Brain microvascular endothelial cell (primary cell): Measurements from ENCODE around the gene NTM.
A peak's percentile ranks its signal among the peaks of the same experiment; 100 is the strongest.

Experiments used
- DNase-seq: peaks from one replicate; pipeline ENCODE4 v3.0.0-alpha.2; 2020
- H3K27ac ChIP-seq: fragments of 250-450 bp; sonication (Bioruptor Pico); 2 replicates; pipeline ENCODE4 v1.5.1; 2020; ENCODE audit warnings: mild to moderate bottlenecking, moderate library complexity
- H3K27me3 ChIP-seq: fragments of 250-450 bp; sonication (Bioruptor Pico); replicated peaks from 2 replicates; pipeline ENCODE4 v1.5.1; 2020; ENCODE audit warnings: mild to moderate bottlenecking
- H3K36me3 ChIP-seq: fragments of 250-450 bp; sonication (Bioruptor Pico); replicated peaks from 2 replicates; pipeline ENCODE4 v1.5.1; 2020; ENCODE audit warnings: mild to moderate bottlenecking
- H3K4me3 ChIP-seq: 2 replicates; pipeline ENCODE4 v1.5.1; 2011; ENCODE audit warnings: low read depth, mild to moderate bottlenecking, control low read depth, low read length, moderate library complexity
- in situ Hi-C: cut with HindIII; loops from 2 replicates; pipeline ENCODE4 v1.10.0; 2017; ENCODE audit warnings: low sequenced_read_pairs, low pct_ligation_motif_present
- TF ChIP-seq, protein P1 (sequence below): IDR thresholded peaks from 2 replicates; pipeline ENCODE4 v1.5.1; 2011; ENCODE audit warnings: low read depth, mild to moderate bottlenecking, moderate library complexity, low read length, control low read depth, inconsistent platforms; ENCODE audit errors: missing control alignments

The NTM gene

DNA sequence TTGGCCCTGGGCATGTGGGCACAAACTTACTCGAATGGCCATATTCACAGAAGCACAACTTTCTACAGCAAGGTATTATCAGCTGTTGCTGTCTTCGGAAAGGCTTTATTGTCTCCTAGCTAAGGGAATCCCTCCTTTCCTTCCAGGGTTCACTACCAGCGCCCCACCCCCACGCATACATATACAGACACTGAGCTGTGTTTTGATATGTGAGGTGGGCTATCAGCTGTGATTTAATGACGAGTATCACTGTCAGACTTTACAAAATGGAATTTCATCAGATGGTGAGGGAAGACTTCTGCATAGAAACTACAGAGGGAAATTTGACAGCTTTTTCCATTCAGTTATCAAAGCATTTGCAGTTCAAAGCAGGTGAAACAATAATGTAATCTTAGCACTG is 730.2 kb downstream of the NTM start:
- no peaks in the 10 kb centered on the region for H3K27me3 ChIP-seq
- no peaks in the 10 kb centered on the region for H3K36me3 ChIP-seq
- DNase-seq = no peak
- no peak overlapping the region for H3K27ac ChIP-seq
- H3K4me3 ChIP-seq = no peak overlapping the region
- TF ChIP-seq, protein P1, sequence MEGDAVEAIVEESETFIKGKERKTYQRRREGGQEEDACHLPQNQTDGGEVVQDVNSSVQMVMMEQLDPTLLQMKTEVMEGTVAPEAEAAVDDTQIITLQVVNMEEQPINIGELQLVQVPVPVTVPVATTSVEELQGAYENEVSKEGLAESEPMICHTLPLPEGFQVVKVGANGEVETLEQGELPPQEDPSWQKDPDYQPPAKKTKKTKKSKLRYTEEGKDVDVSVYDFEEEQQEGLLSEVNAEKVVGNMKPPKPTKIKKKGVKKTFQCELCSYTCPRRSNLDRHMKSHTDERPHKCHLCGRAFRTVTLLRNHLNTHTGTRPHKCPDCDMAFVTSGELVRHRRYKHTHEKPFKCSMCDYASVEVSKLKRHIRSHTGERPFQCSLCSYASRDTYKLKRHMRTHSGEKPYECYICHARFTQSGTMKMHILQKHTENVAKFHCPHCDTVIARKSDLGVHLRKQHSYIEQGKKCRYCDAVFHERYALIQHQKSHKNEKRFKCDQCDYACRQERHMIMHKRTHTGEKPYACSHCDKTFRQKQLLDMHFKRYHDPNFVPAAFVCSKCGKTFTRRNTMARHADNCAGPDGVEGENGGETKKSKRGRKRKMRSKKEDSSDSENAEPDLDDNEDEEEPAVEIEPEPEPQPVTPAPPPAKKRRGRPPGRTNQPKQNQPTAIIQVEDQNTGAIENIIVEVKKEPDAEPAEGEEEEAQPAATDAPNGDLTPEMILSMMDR = no peak
- in situ Hi-C loops = loop anchor here (25.0 kb wide), 1 partner anchor 188 kb away; no protein-coding TSS in a partner anchor

DNA sequence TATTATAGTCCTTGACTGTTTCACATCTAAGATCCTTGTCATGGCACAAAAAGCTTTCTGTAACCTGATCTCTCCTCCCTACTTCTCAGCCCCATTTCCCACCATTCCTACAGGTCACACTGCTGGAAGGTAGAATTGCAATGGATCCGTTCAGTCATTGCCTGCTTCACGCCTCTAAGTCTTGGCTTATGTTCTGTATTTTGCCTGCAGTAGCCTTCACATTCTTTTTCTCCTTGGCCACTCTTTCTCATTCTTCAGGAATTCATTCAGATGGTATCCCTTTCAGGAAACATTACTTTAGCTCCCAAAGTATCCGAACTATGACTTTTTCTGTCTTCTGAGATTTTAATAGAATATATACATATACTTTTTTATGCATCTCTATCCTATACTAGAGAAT is 731.5 kb downstream of the NTM start:
- in situ Hi-C loops = loop anchor here (25.0 kb wide), 1 partner anchor 190 kb away; no protein-coding TSS in a partner anchor
- no peaks in the 10 kb centered on the region for H3K27me3 ChIP-seq
- H3K4me3 ChIP-seq = no peak overlapping the region
- no peak overlapping the region for H3K27ac ChIP-seq
- DNase-seq = no peak
- TF ChIP-seq, protein P1 = no peak
- no peaks in the 10 kb centered on the region for H3K36me3 ChIP-seq

DNA sequence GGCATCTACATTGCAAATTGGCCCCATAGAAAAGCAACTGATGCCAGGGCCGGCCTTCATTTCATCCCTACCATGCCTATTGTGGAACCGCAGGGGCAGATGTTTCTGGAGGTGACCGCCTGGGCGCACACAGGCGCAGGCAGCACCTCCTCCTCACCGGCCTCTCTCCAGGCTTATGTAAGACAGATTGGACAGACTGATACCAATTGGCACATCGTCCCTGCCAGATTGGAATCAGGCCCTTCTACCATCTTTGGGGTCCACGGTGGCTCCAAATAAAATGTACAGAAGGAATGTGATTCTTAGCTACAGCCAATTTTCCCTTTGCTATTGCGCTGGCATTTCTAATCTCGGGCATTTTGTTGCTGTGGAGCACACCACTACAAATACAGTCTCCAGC is 732.6 kb downstream of the NTM start:
- Histone ChIP-seq H3K27ac (no peak overlapping the region), H3K27me3 (no peaks in the 10 kb centered on the region), H3K36me3 (no peaks in the 10 kb centered on the region), H3K4me3 (no peak overlapping the region)
- in situ Hi-C loops = loop anchor here (25.0 kb wide), 1 partner anchor 191 kb away; no protein-coding TSS in a partner anchor
- TF ChIP-seq, protein P1 = no peak
- DNase-seq = no peak

DNA sequence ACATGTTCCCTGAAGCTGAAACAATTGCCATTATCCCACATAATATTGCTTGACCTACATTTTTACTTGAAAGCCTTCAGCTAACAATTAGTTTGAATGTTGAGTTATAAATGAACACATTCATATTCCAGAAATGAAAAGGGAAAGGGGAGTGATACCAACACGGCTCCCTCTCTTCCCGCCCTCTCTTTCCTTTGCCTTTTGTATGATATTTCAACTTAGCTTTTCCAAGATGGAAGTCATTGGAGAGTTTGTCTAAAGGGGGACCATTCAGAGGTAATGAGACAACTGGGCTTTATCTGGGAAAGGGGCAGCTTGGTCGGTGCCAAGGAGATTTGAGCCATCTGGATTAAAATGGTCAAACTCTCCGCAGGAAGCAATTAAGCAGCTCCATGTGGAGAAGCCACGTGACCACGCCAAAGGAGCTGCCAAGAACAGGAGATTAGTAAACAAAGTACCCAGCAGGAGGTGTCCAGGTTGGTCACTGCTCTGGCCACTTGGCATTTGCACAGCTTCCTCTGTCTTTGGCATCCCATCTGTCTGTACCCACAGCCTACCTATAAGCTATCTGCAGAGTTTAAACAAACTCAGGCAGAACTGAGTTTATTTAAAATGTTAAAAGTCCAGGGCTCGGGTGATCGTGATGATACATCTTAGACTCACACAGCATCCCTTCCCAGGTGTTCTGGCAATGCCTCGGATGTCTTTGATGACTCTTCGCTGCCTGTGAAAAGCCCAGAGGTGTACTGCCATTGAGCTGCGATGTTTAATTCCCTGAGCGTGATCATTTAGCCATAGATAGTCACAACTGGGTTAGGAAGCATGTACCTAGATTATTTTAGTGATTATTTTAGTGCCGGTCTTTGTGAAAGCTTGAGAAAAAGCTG is 735.9 kb downstream of the NTM start:
- TF ChIP-seq, protein P1 = no peak
- H3K27me3 ChIP-seq = no peaks in the 10 kb centered on the region
- in situ Hi-C loops = loop anchor here (25.0 kb wide), 1 partner anchor 194 kb away; no protein-coding TSS in a partner anchor
- DNase-seq = no peak
- H3K36me3 ChIP-seq = no peaks in the 10 kb centered on the region
- no peak overlapping the region for H3K4me3 ChIP-seq
- H3K27ac ChIP-seq = no peak overlapping the region

DNA sequence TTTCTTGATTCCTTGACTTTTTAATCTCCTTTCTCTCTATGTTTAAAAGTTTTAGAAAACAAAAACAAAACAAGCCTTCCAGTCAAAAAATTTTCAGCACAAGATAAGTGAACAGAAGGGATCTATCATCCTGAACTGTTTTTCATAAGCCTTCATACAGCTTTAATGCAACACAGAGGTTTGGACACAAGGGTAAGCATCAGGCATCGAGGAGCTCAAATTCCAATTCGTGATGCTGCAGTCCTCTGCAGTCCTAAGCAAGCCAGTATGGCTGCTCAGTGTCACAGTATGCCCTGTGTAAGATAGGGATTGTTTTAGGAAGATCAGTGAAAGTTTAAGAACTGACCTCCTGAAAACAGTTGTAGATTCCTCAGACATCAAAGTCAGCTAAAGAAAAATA is 740.9 kb downstream of the NTM start:
- Histone ChIP-seq H3K4me3 (no peak overlapping the region), H3K27ac (peak overlapping the region; percentile 90), H3K27me3 (no peaks in the 10 kb centered on the region), H3K36me3 (no peaks in the 10 kb centered on the region)
- TF ChIP-seq, protein P1 = no peak
- no peak for DNase-seq
- in situ Hi-C loops = loop anchor here (25.0 kb wide), 1 partner anchor 199 kb away; no protein-coding TSS in a partner anchor
